Glomerular visceral epithelial cell (primary cell): ENCODE results near the gene SCML2.
"Not testable (repeated sequence)": the region's sequence is repeated elsewhere in the genome, so short reads cannot be mapped to it uniquely, and the experiment has no call there.

Experiments
- DNase-seq: peaks from one replicate; pipeline ENCODE4 v3.0.0-alpha.2; 2016; ENCODE audit errors: extremely low spot score

SCML2 gene

GRCh38 chrX:18271309-18271708 is 83.2 kb downstream of the SCML2 start:
- DNase-seq = no peak

GRCh38 chrX:18255059-18255458 is 99.4 kb downstream of the SCML2 start:
- no peak for DNase-seq

DNA sequence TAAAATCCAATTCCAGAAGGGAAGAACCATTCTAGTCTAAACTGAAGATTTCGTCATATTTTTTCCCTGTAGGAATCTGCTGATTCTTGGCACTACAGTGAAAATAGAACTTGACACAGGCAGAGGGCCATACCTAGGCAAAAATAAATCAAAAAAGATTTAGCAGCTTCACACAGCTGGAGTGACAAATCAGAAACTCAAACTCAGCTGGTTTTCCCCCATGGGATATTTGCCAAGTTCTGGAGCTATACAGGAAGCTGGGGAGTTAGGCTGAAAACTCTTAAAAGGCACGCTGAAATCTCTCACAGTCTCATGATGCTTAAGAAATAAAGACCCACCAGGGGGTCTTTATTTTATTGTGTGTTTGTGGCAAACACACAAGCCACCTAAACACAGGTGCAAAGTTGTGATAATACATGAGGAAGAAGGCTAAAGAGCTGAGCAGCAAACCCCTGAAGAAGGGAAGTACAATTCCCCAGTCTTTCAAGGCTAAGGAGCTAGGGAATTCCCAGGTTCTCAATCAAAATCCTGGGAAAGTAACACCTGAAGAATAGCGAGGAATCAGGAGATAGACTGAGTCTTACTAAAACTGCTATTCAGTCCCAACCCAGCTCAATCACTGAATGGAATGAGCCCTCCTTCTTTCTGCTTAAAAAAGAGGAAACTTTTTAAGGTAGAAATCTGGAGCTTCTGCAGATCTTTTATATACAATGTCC is 101.7 kb downstream of the SCML2 start:
- DNase-seq = no peak

DNA sequence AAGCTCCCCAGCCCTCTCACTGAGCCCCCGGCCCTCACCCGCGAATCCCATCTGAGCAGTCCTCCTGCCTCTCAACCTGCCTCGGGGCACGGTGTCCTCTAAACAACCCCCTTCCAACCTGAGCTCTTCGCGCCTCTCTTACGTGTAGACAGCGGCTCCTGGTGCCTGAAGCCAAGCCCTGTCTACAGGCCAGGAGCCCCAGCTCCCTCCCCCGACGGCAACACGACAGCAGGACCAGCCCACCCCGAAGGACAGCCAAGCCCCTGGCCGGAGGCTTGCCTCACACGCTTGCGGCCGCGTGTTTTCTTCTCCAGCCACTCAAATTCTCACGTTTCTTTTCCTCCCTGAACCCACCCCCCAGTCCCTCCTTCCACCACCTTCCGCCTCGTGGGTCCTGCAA is 124.8 kb downstream of the SCML2 start:
- DNase-seq = not testable (repeated sequence)

GRCh38 chrX:18228069-18228468 is 126.4 kb downstream of the SCML2 start:
- no peak for DNase-seq

GRCh38 chrX:18227458-18227857 is 127.0 kb downstream of the SCML2 start:
- DNase-seq = no peak

- DNase-seq = no peak
Observed at GRCh38 chrX:18220786-18221185, 133.7 kb downstream of the SCML2 start, which contains the start of gene BEND2. BEND2 (minus strand) TSS chrX:18220886; CDS start chrX:18220750, 136 bp downstream.

DNA sequence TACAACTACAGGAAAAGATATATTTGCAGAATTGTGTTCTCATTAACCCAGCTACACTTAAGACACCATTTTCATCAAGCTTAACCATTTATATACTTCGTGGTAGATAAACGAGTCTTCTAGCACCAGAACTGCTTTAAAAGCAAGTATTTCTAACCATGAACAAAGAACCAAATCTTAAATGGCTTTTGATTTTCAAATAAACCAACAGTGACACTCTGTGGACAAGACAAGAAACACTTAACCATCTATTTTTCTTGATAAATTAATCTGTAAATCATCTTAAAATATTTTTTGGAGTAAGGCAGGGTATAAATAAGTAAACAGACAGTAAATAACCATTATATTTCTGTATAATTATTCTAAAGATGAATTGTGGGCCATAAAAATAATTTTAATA is 144.0 kb downstream of the SCML2 start:
- DNase-seq = no peak

DNA sequence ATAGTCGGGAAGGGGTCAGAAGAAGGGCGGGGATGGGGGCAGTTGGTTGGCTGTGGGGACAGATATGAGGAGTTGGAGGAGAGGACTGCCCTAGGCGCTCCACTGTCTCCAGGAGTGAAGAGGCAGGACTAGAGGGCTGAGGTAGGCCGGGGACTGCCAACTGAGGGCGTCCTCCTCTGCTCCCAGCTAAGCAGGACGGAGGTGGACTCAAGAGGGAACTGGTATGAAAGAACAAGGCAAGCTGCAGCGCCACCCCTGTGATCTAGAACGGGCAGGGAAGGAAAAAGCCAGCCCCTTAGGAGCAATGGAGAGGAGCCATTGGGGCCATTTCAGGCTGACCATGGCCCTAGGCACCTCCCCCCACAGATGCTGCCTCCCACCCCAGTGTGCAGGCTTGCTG is 147.8 kb downstream of the SCML2 start:
- DNase-seq = no peak

DNA sequence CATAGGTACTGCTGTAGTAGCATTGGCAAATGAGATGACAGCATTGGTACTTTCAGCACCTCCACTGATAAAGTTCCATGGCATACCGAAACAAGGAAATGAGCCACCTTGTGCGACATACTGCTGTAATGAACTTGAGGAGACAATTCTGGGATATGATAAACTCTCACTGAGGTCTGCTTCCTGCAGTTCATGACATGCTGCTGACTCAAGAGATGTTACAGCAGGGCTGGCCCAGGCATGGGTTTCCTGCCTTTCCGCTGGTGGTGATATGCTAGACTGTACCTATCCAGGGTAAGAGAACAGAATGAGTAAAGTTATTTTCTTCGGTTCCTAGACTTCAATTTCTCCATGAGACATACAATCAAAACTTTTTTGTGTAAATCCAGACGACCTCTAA is 150.9 kb downstream of the SCML2 start:
- DNase-seq = no peak

DNA sequence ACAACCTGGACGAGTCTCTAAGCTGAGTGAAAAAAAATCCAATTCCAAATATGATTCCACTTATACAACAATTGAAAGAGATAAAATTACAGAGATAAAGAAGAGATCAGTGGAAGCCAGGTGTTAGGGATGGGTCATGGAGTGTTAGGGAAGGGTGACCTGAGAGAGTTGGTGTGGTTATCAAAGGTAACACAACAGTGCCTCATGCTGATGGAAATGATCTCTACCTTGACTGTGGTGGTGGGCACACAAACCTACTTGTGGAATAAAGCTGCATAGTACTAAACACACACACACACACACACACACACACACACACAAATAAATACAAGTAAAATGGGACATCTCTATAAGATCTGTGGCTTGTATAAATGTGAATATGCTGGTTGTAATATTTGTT is 159.8 kb downstream of the SCML2 start:
- DNase-seq = no peak
